HepG2 (cell line): ENCODE data around the gene HOXA11. TPM values are rescaled to one million over a fixed set of nuclear protein-coding genes. Genes with fewer than 3 reads are reported as not detected.

Experiments
- ATAC-seq: fragments of 200-7000 bp; cut with Tn5 transposase; 3 replicates; pipeline ENCODE4 v1.9.1; 2020; ENCODE audit warnings: mild to moderate bottlenecking, moderate library complexity
- BruUV-seq: library from RNA; stranded (reverse); fragments of 400-500 nt; replicated peaks from 2 replicates; lab custom pipeline; 2021; lab: Mats Ljungman, UMichigan
- CTCF ChIA-PET: fragments of 300-600 bp; formaldehyde crosslinking; extraction: SDS; loops from one replicate; lab custom pipeline; 2021; ENCODE audit warnings: low total read pairs, inconsistent platforms, low intra/inter-chr PET ratio; lab: Yijun Ruan, JAX
- POLR2A ChIA-PET: fragments of 350-600 bp; sonication (Branson Sonifier 250); formaldehyde crosslinking; loops from one replicate; lab custom pipeline; 2020; ENCODE audit warnings: antibody characterized with exemption, inconsistent platforms; lab: Yijun Ruan, JAX
- DNase-seq: peaks from one replicate; pipeline ENCODE4 v3.0.0-alpha.2; 2015; ENCODE audit warnings: low spot score
- FAIRE-seq: peaks from 3 replicates; lab custom pipeline; 2011; peaks lifted over from hg19 to GRCh38; lab: Jason Lieb, UNC
- H2AFZ ChIP-seq: one replicate; pipeline ENCODE4 v1.6.1; 2011; ENCODE audit warnings: low read length, inconsistent platforms
- H3K27ac ChIP-seq: fragments of 300-600 bp; 3 replicates; pipeline ENCODE4 v1.8.0; 2011; ENCODE audit warnings: mixed run types, mild to moderate bottlenecking, mixed read lengths, low read length, inconsistent platforms; ENCODE audit not compliant: insufficient read depth; ENCODE audit errors: extremely low read length
- H3K27me3 ChIP-seq, 2 experiments: fragments of 200-600 bp in 1 of 2; 2 replicates in 1 of 2; 3 replicates in 1 of 2; pipeline versions ENCODE4 v1.6.0 to v1.8.0; 2011; ENCODE audit warnings: low read length in 2 of 2, mild to moderate bottlenecking in 2 of 2, moderate library complexity in 2 of 2, inconsistent platforms in 1 of 2; ENCODE audit not compliant: insufficient read depth in 2 of 2, control insufficient read depth in 1 of 2
- H3K36me3 ChIP-seq, 2 experiments: fragments of 200-600 bp in 1 of 2; replicated peaks in 1 of 2; 2 replicates in 1 of 2; 3 replicates in 1 of 2; pipeline versions ENCODE4 v1.5.1 to v1.8.0; 2011; ENCODE audit warnings: low read length in 2 of 2, inconsistent platforms in 1 of 2; ENCODE audit not compliant: insufficient read depth in 2 of 2, control insufficient read depth in 1 of 2
- H3K4me1 ChIP-seq: 2 replicates; pipeline ENCODE4 v1.5.1; 2012; ENCODE audit warnings: low read length, inconsistent platforms; ENCODE audit not compliant: insufficient read depth
- H3K4me2 ChIP-seq: 2 replicates; pipeline ENCODE4 v1.6.0; 2011; ENCODE audit warnings: low read depth, low read length, inconsistent platforms
- H3K4me3 ChIP-seq, 3 experiments: fragments of 200-600 bp in 1 of 3; sonication (generic), shearing (Covaris generic) in 1 of 3; replicated peaks in 1 of 3; 2 replicates each; pipeline ENCODE4 v1.5.1; 2011 to 2016; ENCODE audit warnings: low read length in 3 of 3, inconsistent platforms in 2 of 3, low read depth in 2 of 3, mild to moderate bottlenecking in 2 of 3, control low read depth in 1 of 3, mixed read lengths in 1 of 3; ENCODE audit not compliant: insufficient read depth in 1 of 3
- H3K79me2 ChIP-seq: one replicate; pipeline ENCODE4 v1.6.1; 2011; ENCODE audit warnings: low read length, inconsistent platforms; ENCODE audit not compliant: insufficient read depth
- H3K9ac ChIP-seq: 2 replicates; pipeline ENCODE4 v1.6.0; 2011; ENCODE audit warnings: mild to moderate bottlenecking, low read depth, low read length, inconsistent platforms; ENCODE audit not compliant: insufficient read depth
- H3K9me3 ChIP-seq: 2 replicates; pipeline ENCODE4 v1.5.1; 2012; ENCODE audit warnings: mild to moderate bottlenecking, low read length
- H4K20me1 ChIP-seq: 2 replicates; pipeline ENCODE4 v1.6.0; 2011; ENCODE audit warnings: inconsistent platforms, mild to moderate bottlenecking, low read length, moderate library complexity; ENCODE audit not compliant: insufficient read depth
- BHLHE40 ChIP-seq: IDR thresholded peaks from 2 replicates; pipeline ENCODE4 v1.6.1; 2011; ENCODE audit warnings: low read length, improper control_type of control experiment
- BORCS8-MEF2B ChIP-seq: sonication (generic); formaldehyde crosslinking; IDR thresholded peaks from 2 replicates; pipeline ENCODE4 v1.8.0; 2022; ENCODE audit warnings: mild to moderate bottlenecking, missing genetic modification reagents
- DNMT3B ChIP-seq: conservative IDR thresholded peaks from 2 replicates; pipeline ENCODE4 v1.6.1; 2016; ENCODE audit warnings: missing biosample characterization, control low read depth
- HIVEP1 ChIP-seq: sonication (generic); formaldehyde crosslinking; IDR thresholded peaks from 2 replicates; pipeline ENCODE4 v1.4.0; 2020; ENCODE audit warnings: mild to moderate bottlenecking, missing genetic modification reagents
- NFRKB ChIP-seq: fragments of 450-650 bp; IDR thresholded peaks from 2 replicates; pipeline ENCODE4 v1.6.1; 2017
- NKX3-1 ChIP-seq: sonication (generic); formaldehyde crosslinking; IDR thresholded peaks from 2 replicates; pipeline ENCODE4 v1.5.0; 2020; ENCODE audit warnings: missing genetic modification reagents
- PAWR ChIP-seq: sonication (generic); formaldehyde crosslinking; IDR thresholded peaks from 2 replicates; pipeline ENCODE4 v1.4.0; 2020; ENCODE audit warnings: missing genetic modification reagents, mild to moderate bottlenecking, borderline replicate concordance
- RAD21 ChIP-seq: fragments of 450-650 bp; formaldehyde crosslinking; IDR thresholded peaks from 2 replicates; pipeline ENCODE4 v1.5.0; 2020; ENCODE audit warnings: mild to moderate bottlenecking
- SAP130 ChIP-seq: IDR thresholded peaks from 2 replicates; pipeline ENCODE4 v1.6.1; 2016; ENCODE audit warnings: low read depth
- ZBTB20 ChIP-seq: sonication (generic); formaldehyde crosslinking; IDR thresholded peaks from 2 replicates; pipeline ENCODE4 v1.8.1; 2023; ENCODE audit warnings: missing genetic modification reagents, low read depth, mild to moderate bottlenecking, borderline replicate concordance
- ZNF225 ChIP-seq: sonication (generic); formaldehyde crosslinking; IDR thresholded peaks from 2 replicates; pipeline ENCODE4 v1.4.0; 2020; ENCODE audit warnings: mild to moderate bottlenecking, missing genetic modification reagents
- ZNF792 ChIP-seq: IDR thresholded peaks from 2 replicates; pipeline ENCODE4 v1.6.1; 2016
- ZNF839 ChIP-seq: sonication (generic); formaldehyde crosslinking; IDR thresholded peaks from 2 replicates; pipeline ENCODE4 v1.4.0; 2020; ENCODE audit warnings: missing genetic modification reagents, mild to moderate bottlenecking, borderline replicate concordance
- WGBS: methylation state at CpG from one replicate; pipeline ENCODE4 v1.1.6; 2017; ENCODE audit warnings: low lambda C conversion rate; 5-methylcytosine and 5-hydroxymethylcytosine counted together
- in situ Hi-C: cut with HindIII; loops from 2 replicates; pipeline ENCODE4 v1.10.0; 2017; ENCODE audit warnings: low pct_unique_long_range_greater_than_20kb; ENCODE audit not compliant: extremely low pct_ligation_motif_present
- intact Hi-C: fragments of 100-400 bp; cut with micrococcal nuclease; formaldehyde crosslinking; loops from one replicate; pipeline ENCODE4 v1.10.0; 2022; ENCODE audit not compliant: unreplicated experiment
- polyA plus RNA-seq, 8 experiments: library from polyadenylated mRNA; depleted of rRNA in 3 of 8; stranded (reverse) in 7 of 8; unstranded in 1 of 8; fragments of >200 nt; fragmentation: Illumina TruSeq in 4 of 8; extraction: Trizol in 4 of 8; gene quantifications; 2 replicates each; pipeline versions ENCODE4 v1.2.1 to v1.2.3, GENCODE V29; 2011 to 2016; ENCODE audit warnings: low read depth in 4 of 8, missing spikeins in 1 of 8, mixed read lengths in 1 of 8; ENCODE audit not compliant: insufficient read depth in 1 of 8
- total RNA-seq, 5 experiments: library from RNA; depleted of rRNA; stranded (reverse); fragments of >200 nt; fragmentation: Illumina TruSeq; extraction: Trizol; gene quantifications; 2 replicates each; pipeline ENCODE4 v1.2.3, GENCODE V29; 2016; ENCODE audit warnings: low read depth in 1 of 5
- TF ChIP-seq, protein P1 (sequence below): sonication (generic); formaldehyde crosslinking; IDR thresholded peaks from 2 replicates; pipeline ENCODE4 v1.4.0; 2020; ENCODE audit warnings: missing genetic modification reagents
- TF ChIP-seq, protein P2 (sequence below): sonication (generic); formaldehyde crosslinking; IDR thresholded peaks from 2 replicates; pipeline ENCODE4 v1.5.1; 2020; ENCODE audit warnings: mild to moderate bottlenecking, missing genetic modification reagents, borderline replicate concordance
- TF ChIP-seq, protein P3 (sequence below): sonication (generic); formaldehyde crosslinking; IDR thresholded peaks from 2 replicates; pipeline ENCODE4 v1.5.1; 2020; ENCODE audit warnings: missing genetic modification reagents, mild to moderate bottlenecking, borderline replicate concordance
- TF ChIP-seq, protein P4 (sequence below): sonication (generic); formaldehyde crosslinking; IDR thresholded peaks from 2 replicates; pipeline ENCODE4 v1.8.0; 2022; ENCODE audit warnings: missing genetic modification reagents, mild to moderate bottlenecking, borderline replicate concordance

HOXA11 gene
- total and polyA plus RNA-seq, 2 of the 13 experiments (the other 11 are each of a cell fraction or from before 2014, with no cell fraction given), result not detected

DNA sequence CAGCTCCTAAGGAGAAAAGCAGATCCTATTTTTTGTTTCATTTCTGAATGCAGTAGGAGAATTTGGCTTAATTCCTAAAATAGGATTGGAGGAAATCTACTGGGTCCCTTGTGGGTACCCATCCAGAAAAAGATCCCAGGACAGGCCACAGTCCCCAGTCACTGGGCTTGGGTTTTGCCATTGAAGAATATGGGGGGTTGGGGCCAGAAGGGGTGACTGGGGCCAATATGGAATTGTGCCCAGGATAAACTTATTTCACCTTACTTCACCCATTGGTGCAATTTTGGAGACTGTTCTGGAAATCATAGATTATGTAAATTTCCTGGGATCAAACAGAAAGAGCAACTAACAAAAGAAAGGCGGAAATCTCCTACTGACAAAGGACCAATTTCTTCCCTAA is 46.6 kb downstream of the HOXA11 start:
- BruUV-seq, result no TSS peak
- no peaks in the 10 kb centered on the region for H3K9me3 ChIP-seq
- H3K27ac ChIP-seq, result no peak overlapping the region
- FAIRE-seq (no peak), DNase-seq (no peak), ATAC-seq (no peak)
- no peak overlapping the region for H3K4me2 ChIP-seq
- intact Hi-C loops (no loop called here), in situ Hi-C loops (no loop called here)
- H3K4me1 ChIP-seq, result peaks cover 45% of the 10 kb centered on the region
- no peaks in the 10 kb centered on the region for H3K36me3 ChIP-seq
- ChIA-PET POLR2A (no interaction called here), CTCF (no interaction called here)
- WGBS, result 100% methylated on average over 1 of the region's 1 CpG
- no peaks in the 10 kb centered on the region for H3K27me3 ChIP-seq
- H4K20me1 ChIP-seq, result no peaks in the 10 kb centered on the region
- no peak overlapping the region for H3K9ac ChIP-seq
- H3K79me2 ChIP-seq, result no peaks in the 10 kb centered on the region
- TF ChIP-seq, protein P1, sequence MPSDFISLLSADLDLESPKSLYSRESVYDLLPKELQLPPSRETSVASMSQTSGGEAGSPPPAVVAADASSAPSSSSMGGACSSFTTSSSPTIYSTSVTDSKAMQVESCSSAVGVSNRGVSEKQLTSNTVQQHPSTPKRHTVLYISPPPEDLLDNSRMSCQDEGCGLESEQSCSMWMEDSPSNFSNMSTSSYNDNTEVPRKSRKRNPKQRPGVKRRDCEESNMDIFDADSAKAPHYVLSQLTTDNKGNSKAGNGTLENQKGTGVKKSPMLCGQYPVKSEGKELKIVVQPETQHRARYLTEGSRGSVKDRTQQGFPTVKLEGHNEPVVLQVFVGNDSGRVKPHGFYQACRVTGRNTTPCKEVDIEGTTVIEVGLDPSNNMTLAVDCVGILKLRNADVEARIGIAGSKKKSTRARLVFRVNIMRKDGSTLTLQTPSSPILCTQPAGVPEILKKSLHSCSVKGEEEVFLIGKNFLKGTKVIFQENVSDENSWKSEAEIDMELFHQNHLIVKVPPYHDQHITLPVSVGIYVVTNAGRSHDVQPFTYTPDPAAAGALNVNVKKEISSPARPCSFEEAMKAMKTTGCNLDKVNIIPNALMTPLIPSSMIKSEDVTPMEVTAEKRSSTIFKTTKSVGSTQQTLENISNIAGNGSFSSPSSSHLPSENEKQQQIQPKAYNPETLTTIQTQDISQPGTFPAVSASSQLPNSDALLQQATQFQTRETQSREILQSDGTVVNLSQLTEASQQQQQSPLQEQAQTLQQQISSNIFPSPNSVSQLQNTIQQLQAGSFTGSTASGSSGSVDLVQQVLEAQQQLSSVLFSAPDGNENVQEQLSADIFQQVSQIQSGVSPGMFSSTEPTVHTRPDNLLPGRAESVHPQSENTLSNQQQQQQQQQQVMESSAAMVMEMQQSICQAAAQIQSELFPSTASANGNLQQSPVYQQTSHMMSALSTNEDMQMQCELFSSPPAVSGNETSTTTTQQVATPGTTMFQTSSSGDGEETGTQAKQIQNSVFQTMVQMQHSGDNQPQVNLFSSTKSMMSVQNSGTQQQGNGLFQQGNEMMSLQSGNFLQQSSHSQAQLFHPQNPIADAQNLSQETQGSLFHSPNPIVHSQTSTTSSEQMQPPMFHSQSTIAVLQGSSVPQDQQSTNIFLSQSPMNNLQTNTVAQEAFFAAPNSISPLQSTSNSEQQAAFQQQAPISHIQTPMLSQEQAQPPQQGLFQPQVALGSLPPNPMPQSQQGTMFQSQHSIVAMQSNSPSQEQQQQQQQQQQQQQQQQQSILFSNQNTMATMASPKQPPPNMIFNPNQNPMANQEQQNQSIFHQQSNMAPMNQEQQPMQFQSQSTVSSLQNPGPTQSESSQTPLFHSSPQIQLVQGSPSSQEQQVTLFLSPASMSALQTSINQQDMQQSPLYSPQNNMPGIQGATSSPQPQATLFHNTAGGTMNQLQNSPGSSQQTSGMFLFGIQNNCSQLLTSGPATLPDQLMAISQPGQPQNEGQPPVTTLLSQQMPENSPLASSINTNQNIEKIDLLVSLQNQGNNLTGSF, result no peak
- no peak for TF ChIP-seq NFRKB
- no peak for TF ChIP-seq NKX3-1
- TF ChIP-seq ZNF792 (CRISPR knock-in tag), result no peak
- TF ChIP-seq RAD21 (CRISPR knock-in tag), result no peak
- TF ChIP-seq, protein P2, sequence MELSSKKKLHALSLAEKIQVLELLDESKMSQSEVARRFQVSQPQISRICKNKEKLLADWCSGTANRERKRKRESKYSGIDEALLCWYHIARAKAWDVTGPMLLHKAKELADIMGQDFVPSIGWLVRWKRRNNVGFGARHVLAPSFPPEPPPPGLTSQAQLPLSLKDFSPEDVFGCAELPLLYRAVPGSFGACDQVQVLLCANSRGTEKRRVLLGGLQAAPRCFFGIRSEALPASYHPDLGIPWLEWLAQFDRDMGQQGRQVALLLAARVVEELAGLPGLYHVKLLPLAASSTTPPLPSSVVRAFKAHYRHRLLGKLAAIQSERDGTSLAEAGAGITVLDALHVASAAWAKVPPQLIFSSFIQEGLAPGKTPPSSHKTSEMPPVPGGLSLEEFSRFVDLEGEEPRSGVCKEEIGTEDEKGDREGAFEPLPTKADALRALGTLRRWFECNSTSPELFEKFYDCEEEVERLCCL, result no peak
- TF ChIP-seq PAWR (CRISPR knock-in tag), result no peak
- TF ChIP-seq ZNF225 (CRISPR knock-in tag), result no peak
- TF ChIP-seq, protein P3, sequence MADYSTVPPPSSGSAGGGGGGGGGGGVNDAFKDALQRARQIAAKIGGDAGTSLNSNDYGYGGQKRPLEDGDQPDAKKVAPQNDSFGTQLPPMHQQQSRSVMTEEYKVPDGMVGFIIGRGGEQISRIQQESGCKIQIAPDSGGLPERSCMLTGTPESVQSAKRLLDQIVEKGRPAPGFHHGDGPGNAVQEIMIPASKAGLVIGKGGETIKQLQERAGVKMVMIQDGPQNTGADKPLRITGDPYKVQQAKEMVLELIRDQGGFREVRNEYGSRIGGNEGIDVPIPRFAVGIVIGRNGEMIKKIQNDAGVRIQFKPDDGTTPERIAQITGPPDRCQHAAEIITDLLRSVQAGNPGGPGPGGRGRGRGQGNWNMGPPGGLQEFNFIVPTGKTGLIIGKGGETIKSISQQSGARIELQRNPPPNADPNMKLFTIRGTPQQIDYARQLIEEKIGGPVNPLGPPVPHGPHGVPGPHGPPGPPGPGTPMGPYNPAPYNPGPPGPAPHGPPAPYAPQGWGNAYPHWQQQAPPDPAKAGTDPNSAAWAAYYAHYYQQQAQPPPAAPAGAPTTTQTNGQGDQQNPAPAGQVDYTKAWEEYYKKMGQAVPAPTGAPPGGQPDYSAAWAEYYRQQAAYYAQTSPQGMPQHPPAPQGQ, result no peak
- no peak for TF ChIP-seq HIVEP1 (CRISPR knock-in tag)
- TF ChIP-seq, protein P4, sequence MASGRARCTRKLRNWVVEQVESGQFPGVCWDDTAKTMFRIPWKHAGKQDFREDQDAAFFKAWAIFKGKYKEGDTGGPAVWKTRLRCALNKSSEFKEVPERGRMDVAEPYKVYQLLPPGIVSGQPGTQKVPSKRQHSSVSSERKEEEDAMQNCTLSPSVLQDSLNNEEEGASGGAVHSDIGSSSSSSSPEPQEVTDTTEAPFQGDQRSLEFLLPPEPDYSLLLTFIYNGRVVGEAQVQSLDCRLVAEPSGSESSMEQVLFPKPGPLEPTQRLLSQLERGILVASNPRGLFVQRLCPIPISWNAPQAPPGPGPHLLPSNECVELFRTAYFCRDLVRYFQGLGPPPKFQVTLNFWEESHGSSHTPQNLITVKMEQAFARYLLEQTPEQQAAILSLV (CRISPR knock-in tag), result no peak
- TF ChIP-seq SAP130 (CRISPR knock-in tag), result no peak
- no peak for TF ChIP-seq ZNF839 (CRISPR knock-in tag)
- TF ChIP-seq DNMT3B (CRISPR knock-in tag), result no peak
- TF ChIP-seq BORCS8-MEF2B, result no peak
- no peak for TF ChIP-seq BHLHE40
- TF ChIP-seq ZBTB20 (CRISPR knock-in tag), result no peak
- H2AFZ ChIP-seq, result no peak overlapping the region
- H3K4me3 ChIP-seq, result no peak overlapping the region
